HCT116 (cell line): ENCODE data around the gene THAP5. TPM values are rescaled to one million over a fixed set of nuclear protein-coding genes. Genes with fewer than 3 reads are reported as not detected.
"Not testable (repeated sequence)": the region's sequence is repeated elsewhere in the genome, so short reads cannot be mapped to it uniquely, and the experiment has no call there.

ENCODE experiments used
- ATAC-seq: fragments of 200-7000 bp; cut with Tn5 transposase; 2 replicates; pipeline ENCODE4 v1.9.1; 2020; ENCODE audit warnings: mild to moderate bottlenecking, moderate library complexity
- BruUV-seq: library from RNA; stranded (reverse); fragments of 400-500 nt; replicated peaks from 2 replicates; lab custom pipeline; 2021; lab: Mats Ljungman, UMichigan
- CTCF ChIA-PET: fragments of 300-600 bp; sonication (Branson Sonifier 250); formaldehyde crosslinking; loops from one replicate; lab custom pipeline; 2021; ENCODE audit warnings: antibody characterized with exemption; lab: Charles Lee
- POLR2A ChIA-PET: fragments of 300-600, 350-600 bp; sonication (Branson Sonifier 250); formaldehyde crosslinking; loops from one replicate; lab custom pipeline; 2021; ENCODE audit warnings: antibody characterized with exemption; lab: Charles Lee
- RAD21 ChIA-PET, 2 experiments: fragments of 300-600 bp; sonication (Branson Sonifier 250); formaldehyde crosslinking; loops; one replicate each; lab custom pipeline; 2023; ENCODE audit warnings: low total read pairs in 2 of 2; ENCODE audit not compliant: uncharacterized antibody in 2 of 2, unreplicated experiment in 2 of 2, low non-redundant PET in 1 of 2; lab: Charles Lee
- DNase-seq: peaks from one replicate; pipeline ENCODE4 v3.0.0-alpha.2; 2010; ENCODE audit warnings: low read depth, low spot score
- H2AFZ ChIP-seq: fragments of 200-600 bp; shearing (Covaris generic), sonication (generic); 2 replicates; pipeline ENCODE4 v1.6.1; 2017; ENCODE audit warnings: low read depth, mixed run types, mixed read lengths, antibody characterized with exemption, low read length; ENCODE audit not compliant: poor library complexity, severe bottlenecking
- H3K27ac ChIP-seq: 2 replicates; pipeline ENCODE4 v1.5.1; 2012; ENCODE audit warnings: low read depth, low read length
- H3K27me3 ChIP-seq: fragments of 200-600 bp; sonication (generic); 2 replicates; pipeline ENCODE4 v1.6.1; 2016; ENCODE audit warnings: mixed run types, low read length, mixed read lengths; ENCODE audit not compliant: insufficient read depth
- H3K36me3 ChIP-seq, 2 experiments: fragments of 200-500 bp in 1 of 2; fragments of 200-600 bp in 1 of 2; sonication (Bioruptor generic) in 1 of 2; sonication (generic) in 1 of 2; 2 replicates each; pipeline versions ENCODE4 v1.5.1 to v1.6.1; 2014 to 2016; ENCODE audit warnings: low read length in 2 of 2, inconsistent platforms in 1 of 2, mixed read lengths in 1 of 2, mixed run types in 1 of 2; ENCODE audit not compliant: insufficient read depth in 2 of 2, control insufficient read depth in 1 of 2
- H3K4me1 ChIP-seq, 2 experiments: fragments of 200-600 bp in 1 of 2; sonication (generic) in 1 of 2; 2 replicates each; pipeline versions ENCODE4 v1.5.1 to v1.6.1; 2012 to 2017; ENCODE audit warnings: low read length in 2 of 2, inconsistent platforms in 1 of 2, mild to moderate bottlenecking in 1 of 2, mixed read lengths in 1 of 2, mixed run types in 1 of 2, moderate library complexity in 1 of 2; ENCODE audit not compliant: insufficient read depth in 2 of 2, control insufficient read depth in 1 of 2
- H3K4me2 ChIP-seq: fragments of 200-600 bp; sonication (generic); 2 replicates; pipeline ENCODE4 v1.6.1; 2017; ENCODE audit warnings: mixed run types, low read length, mixed read lengths
- H3K4me3 ChIP-seq, 2 experiments: fragments of 200-600 bp in 1 of 2; sonication (generic) in 1 of 2; replicated peaks in 1 of 2; 2 replicates each; pipeline ENCODE4 v1.5.1; 2011 to 2016; ENCODE audit warnings: low read length in 2 of 2, control low read depth in 1 of 2, low read depth in 1 of 2, mild to moderate bottlenecking in 1 of 2, mixed read lengths in 1 of 2, mixed run types in 1 of 2
- H3K79me2 ChIP-seq: fragments of 200-600 bp; sonication (generic); 2 replicates; pipeline ENCODE4 v1.6.1; 2017; ENCODE audit warnings: mild to moderate bottlenecking, mixed run types, low read length, moderate library complexity, mixed read lengths; ENCODE audit not compliant: insufficient read depth
- H3K9ac ChIP-seq: fragments of 200-600 bp; sonication (generic); 2 replicates; pipeline ENCODE4 v1.6.1; 2016; ENCODE audit warnings: low read length, mixed read lengths
- H3K9me2 ChIP-seq: fragments of 200-600 bp; sonication (generic), shearing (Covaris generic); 2 replicates; pipeline ENCODE4 v1.6.1; 2017; ENCODE audit warnings: mixed run types, mild to moderate bottlenecking, moderate library complexity; ENCODE audit not compliant: insufficient read depth
- H3K9me3 ChIP-seq, 2 experiments: fragments of 200-500 bp in 1 of 2; fragments of 200-600 bp in 1 of 2; sonication (Bioruptor generic) in 1 of 2; sonication (generic) in 1 of 2; 2 replicates each; pipeline ENCODE4 v1.6.1; 2014 to 2017; ENCODE audit warnings: low read length in 2 of 2, mixed read lengths in 2 of 2, inconsistent platforms in 1 of 2, low read depth in 1 of 2, mild to moderate bottlenecking in 1 of 2, mixed run types in 1 of 2, moderate library complexity in 1 of 2; ENCODE audit not compliant: control insufficient read depth in 1 of 2, insufficient read depth in 1 of 2
- H4K20me1 ChIP-seq: fragments of 200-600 bp; sonication (generic), shearing (Covaris generic); 2 replicates; pipeline ENCODE4 v1.6.1; 2017; ENCODE audit warnings: mixed run types, mild to moderate bottlenecking, moderate library complexity; ENCODE audit not compliant: insufficient read depth
- CBX3 ChIP-seq: IDR thresholded peaks from 2 replicates; pipeline ENCODE4 v1.6.1; 2012; ENCODE audit warnings: low read depth
- EZH2 ChIP-seq: fragments of 200-600 bp; sonication (generic); IDR thresholded peaks from 2 replicates; pipeline ENCODE4 v1.6.1; 2017; ENCODE audit warnings: antibody characterized with exemption, mixed run types
- POLR2AphosphoS5 ChIP-seq: IDR thresholded peaks from 2 replicates; pipeline ENCODE4 v1.6.1; 2011; ENCODE audit warnings: mild to moderate bottlenecking, low read depth, low read length, moderate library complexity
- SP1 ChIP-seq: IDR thresholded peaks from 2 replicates; pipeline ENCODE4 v1.6.1; 2012; ENCODE audit warnings: low read depth
- SRF ChIP-seq: IDR thresholded peaks from 2 replicates; pipeline ENCODE4 v1.6.1; 2012; ENCODE audit warnings: low read depth
- YY1 ChIP-seq: IDR thresholded peaks from 2 replicates; pipeline ENCODE4 v1.6.1; 2011; ENCODE audit warnings: low read length, low read depth, moderate library complexity, mild to moderate bottlenecking; ENCODE audit not compliant: insufficient replicate concordance; ENCODE audit errors: extremely low read depth
- ZFX ChIP-seq: fragments of 450-650 bp; IDR thresholded peaks from 2 replicates; pipeline ENCODE4 v1.6.1; 2017
- intact Hi-C: fragments of 100-400 bp; cut with micrococcal nuclease; formaldehyde crosslinking; loops from 2 replicates; pipeline ENCODE4 v1.10.0; 2022
- total RNA-seq: library from RNA; stranded (reverse); gene quantifications from one replicate; pipeline ENCODE4 v1.2.1, GENCODE V29; 2021; ENCODE audit not compliant: unreplicated experiment

Gene THAP5
- total RNA-seq, 1 experiment from 2014 or later = 29.3 TPM

DNA sequence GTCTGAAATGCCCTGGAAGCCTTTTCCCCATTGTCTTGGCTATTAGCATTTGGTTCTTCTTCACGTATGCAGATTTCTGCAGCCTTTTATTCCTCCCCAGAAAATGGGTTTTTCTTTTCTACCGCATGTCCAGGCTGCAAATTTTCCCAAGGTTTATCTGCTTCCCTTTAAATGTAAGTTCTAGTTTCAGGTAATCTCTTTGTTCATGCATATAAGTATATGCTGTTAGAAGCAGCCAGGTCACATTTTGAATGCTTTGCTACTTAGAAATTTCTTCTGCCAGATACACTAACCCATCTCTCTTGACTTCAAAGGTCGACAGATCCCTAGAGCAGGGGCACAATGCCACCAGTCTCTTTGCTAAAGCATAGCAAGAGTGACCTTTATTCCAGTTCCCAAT lies 12.3 kb downstream of the THAP5 start:
- ChIA-PET POLR2A (no interaction called here), RAD21 (no interaction called here), CTCF (no interaction called here)
- no peaks in the 10 kb centered on the region; a peak in 1 of 4 replicates for H3K9me3 ChIP-seq
- TF ChIP-seq SRF (no peak), EZH2 (no peak), YY1 (no peak), POLR2AphosphoS5 (no peak), ZFX (no peak), CBX3 (no peak), SP1 (no peak)
- H3K4me2 ChIP-seq = no peak overlapping the region
- no peaks in the 10 kb centered on the region for H3K36me3 ChIP-seq
- H2AFZ ChIP-seq = no peak overlapping the region
- no peak overlapping the region for H3K4me3 ChIP-seq
- intact Hi-C loops = no loop called here
- no peak for ATAC-seq
- no peaks in the 10 kb centered on the region for H3K79me2 ChIP-seq
- no peak for DNase-seq
- no peaks in the 10 kb centered on the region for H3K9me2 ChIP-seq
- no peaks in the 10 kb centered on the region for H4K20me1 ChIP-seq
- H3K9ac ChIP-seq = no peak overlapping the region
- no peaks in the 10 kb centered on the region for H3K4me1 ChIP-seq
- no peaks in the 10 kb centered on the region for H3K27me3 ChIP-seq
- no TSS peak for BruUV-seq
- no peak overlapping the region for H3K27ac ChIP-seq

- H3K79me2 ChIP-seq, H3K9ac ChIP-seq, H3K36me3 ChIP-seq, H3K27ac ChIP-seq, DNase-seq, H4K20me1 ChIP-seq, H2AFZ ChIP-seq, H3K4me1 ChIP-seq, H3K9me2 ChIP-seq, H3K9me3 ChIP-seq, ATAC-seq, H3K4me3 ChIP-seq, H3K27me3 ChIP-seq, RAD21 ChIA-PET, CTCF ChIA-PET, BruUV-seq, POLR2A ChIA-PET, H3K4me2 ChIP-seq, intact Hi-C loops: not testable (repeated sequence)
These were observed 12.8 kb downstream of the THAP5 start for GRCh38 chr7:108556665-108557064.

GRCh38 chr7:108548141-108548896 lies 21.2 kb downstream of the THAP5 start:
- DNase-seq, H3K4me2 ChIP-seq, BruUV-seq, POLR2A ChIA-PET, H3K9me2 ChIP-seq, H3K4me3 ChIP-seq, H3K4me1 ChIP-seq, H3K27me3 ChIP-seq, ATAC-seq, H3K9me3 ChIP-seq, H3K27ac ChIP-seq, H2AFZ ChIP-seq, RAD21 ChIA-PET, H3K9ac ChIP-seq, H3K36me3 ChIP-seq, CTCF ChIA-PET, H3K79me2 ChIP-seq, H4K20me1 ChIP-seq, intact Hi-C loops: not testable (repeated sequence)
